Body of pancreas (tissue), 4 donors: ENCODE measurements around the gene KCNJ10.

Source experiments
- POLR2A ChIP-seq, 3 donors: fragments of 450-650 bp; IDR thresholded peaks; one replicate each; pipeline ENCODE4 v1.6.1; 2016; ENCODE audit warnings: antibody characterized with exemption in 3 of 3, mild to moderate bottlenecking in 2 of 3
- TF ChIP-seq, protein P1 (sequence below), 7 experiments: fragments of 450-650 bp in 4 of 7; fragments of 200-600 bp in 3 of 7; sonication (generic) in 3 of 7; IDR thresholded peaks; one replicate each; pipeline ENCODE4 v1.5.1; 2016 to 2019; ENCODE audit warnings: antibody characterized with exemption in 7 of 7

DNA sequence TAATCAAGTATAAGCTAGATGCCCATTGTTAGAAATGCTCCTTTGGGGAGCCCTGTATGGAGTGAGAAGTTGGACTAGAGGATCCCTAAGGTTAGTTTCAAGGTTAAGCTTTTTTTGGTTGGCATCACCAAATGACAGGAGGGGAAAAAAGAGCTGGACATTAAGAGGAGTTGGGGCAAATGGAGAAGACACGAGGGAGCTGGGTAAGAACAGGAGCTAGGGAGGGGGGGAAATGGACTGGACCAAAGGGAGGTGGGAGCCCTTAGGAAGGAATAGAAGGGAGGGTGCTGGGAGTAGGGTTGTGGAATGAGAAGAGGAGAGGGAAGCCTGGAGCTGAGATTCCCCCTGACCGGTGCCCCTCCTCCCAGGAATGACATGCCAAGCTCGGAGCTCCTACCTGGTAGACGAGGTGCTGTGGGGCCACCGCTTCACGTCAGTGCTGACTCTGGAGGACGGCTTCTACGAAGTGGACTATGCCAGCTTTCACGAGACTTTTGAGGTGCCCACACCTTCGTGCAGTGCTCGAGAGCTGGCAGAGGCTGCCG lies 17.2 kb upstream of the KCNJ10 start:
- TF ChIP-seq, protein P1, sequence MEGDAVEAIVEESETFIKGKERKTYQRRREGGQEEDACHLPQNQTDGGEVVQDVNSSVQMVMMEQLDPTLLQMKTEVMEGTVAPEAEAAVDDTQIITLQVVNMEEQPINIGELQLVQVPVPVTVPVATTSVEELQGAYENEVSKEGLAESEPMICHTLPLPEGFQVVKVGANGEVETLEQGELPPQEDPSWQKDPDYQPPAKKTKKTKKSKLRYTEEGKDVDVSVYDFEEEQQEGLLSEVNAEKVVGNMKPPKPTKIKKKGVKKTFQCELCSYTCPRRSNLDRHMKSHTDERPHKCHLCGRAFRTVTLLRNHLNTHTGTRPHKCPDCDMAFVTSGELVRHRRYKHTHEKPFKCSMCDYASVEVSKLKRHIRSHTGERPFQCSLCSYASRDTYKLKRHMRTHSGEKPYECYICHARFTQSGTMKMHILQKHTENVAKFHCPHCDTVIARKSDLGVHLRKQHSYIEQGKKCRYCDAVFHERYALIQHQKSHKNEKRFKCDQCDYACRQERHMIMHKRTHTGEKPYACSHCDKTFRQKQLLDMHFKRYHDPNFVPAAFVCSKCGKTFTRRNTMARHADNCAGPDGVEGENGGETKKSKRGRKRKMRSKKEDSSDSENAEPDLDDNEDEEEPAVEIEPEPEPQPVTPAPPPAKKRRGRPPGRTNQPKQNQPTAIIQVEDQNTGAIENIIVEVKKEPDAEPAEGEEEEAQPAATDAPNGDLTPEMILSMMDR (IDR thresholded peaks at IDR 0.05), result no peak
- no peak for TF ChIP-seq POLR2A (IDR thresholded peaks at IDR 0.05)
